Omental fat pad (tissue), 4 donors: ENCODE measurements around the gene NAAA. TPM values are rescaled to one million over a fixed set of nuclear protein-coding genes. Genes with fewer than 3 reads are reported as not detected.
"Not testable (repeated sequence)": the region's sequence is repeated elsewhere in the genome, so short reads cannot be mapped to it uniquely, and the experiment has no call there.

Source experiments
- ATAC-seq: fragments of 150-250 bp; one replicate; pipeline ENCODE4 v1.9.1; 2016; ENCODE audit warnings: mild to moderate bottlenecking, moderate library complexity; ENCODE audit not compliant: low FRiP score
- DNase-seq: peaks from one replicate; pipeline ENCODE4 v3.0.0-alpha.2; 2019; ENCODE audit warnings: low spot score
- CTCF ChIP-seq, 3 donors: fragments of 450-650 bp; IDR thresholded peaks; one replicate each; pipeline ENCODE4 v1.5.1; 2016 to 2017; ENCODE audit warnings: antibody characterized with exemption in 3 of 3, mild to moderate bottlenecking in 3 of 3, moderate library complexity in 2 of 3
- total RNA-seq, 4 donors: library from RNA; depleted of rRNA; stranded (reverse); fragments of >200 nt; gene quantifications; one replicate each; pipeline ENCODE4 v1.1.0, GENCODE V29; 2016

NAAA gene
- total RNA-seq, 4 donors from 2014 or later: 42.7 to 135 (median 61.2) TPM

DNA sequence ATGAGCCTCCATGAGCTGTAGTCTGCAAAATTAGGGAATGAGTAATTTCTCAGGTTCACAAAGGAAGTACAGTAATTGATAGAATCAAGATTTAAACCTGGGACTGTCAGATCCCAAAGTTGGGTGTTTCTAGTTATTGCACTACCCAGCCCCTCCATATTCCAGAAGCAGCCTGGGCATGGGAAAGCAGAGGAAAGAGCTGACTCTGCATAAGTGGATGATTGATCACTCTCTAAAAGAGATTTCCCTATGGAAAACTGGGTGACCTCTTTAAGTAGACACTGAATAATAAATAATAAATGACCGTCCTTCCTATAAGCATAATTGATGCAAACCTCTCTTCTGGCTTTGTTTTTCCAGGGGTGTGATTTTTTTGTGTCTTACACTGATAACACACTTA, 5.2 kb downstream of the NAAA start:
- DNase-seq: no peak
- no peak for ATAC-seq
- no peak for TF ChIP-seq CTCF (IDR thresholded peaks at IDR 0.05)

- ATAC-seq (no peak), DNase-seq (no peak)
- TF ChIP-seq CTCF (IDR thresholded peaks at IDR 0.05): no peak
Measured at GRCh38 chr4:75930152-75930551, 10.7 kb downstream of the NAAA start.

GRCh38 chr4:75924916-75925315, 15.9 kb downstream of the NAAA start:
- DNase-seq, ATAC-seq: not testable (repeated sequence)

- no peak for TF ChIP-seq CTCF (IDR thresholded peaks at IDR 0.05)
- no peak for DNase-seq
- ATAC-seq: no peak
Measured at GRCh38 chr4:75924309-75924827, 16.4 kb downstream of the NAAA start.

GRCh38 chr4:75922588-75922987, 18.2 kb downstream of the NAAA start:
- TF ChIP-seq CTCF (IDR thresholded peaks at IDR 0.05): no peak
- ATAC-seq (no peak), DNase-seq (no peak)

- DNase-seq (no peak), ATAC-seq (no peak)
- TF ChIP-seq CTCF (IDR thresholded peaks at IDR 0.05): no peak
Measured at GRCh38 chr4:75921910-75922309, 18.9 kb downstream of the NAAA start.

- no peak for ATAC-seq
- DNase-seq: no peak
- no peak for TF ChIP-seq CTCF (IDR thresholded peaks at IDR 0.05)
Measured at GRCh38 chr4:75920327-75920726, 20.5 kb downstream of the NAAA start.

- ATAC-seq (no peak), DNase-seq (no peak)
Measured at GRCh38 chr4:75919920-75920319, 20.9 kb downstream of the NAAA start.

More at GRCh38 chr4:75919920-75920319, 20.9 kb downstream of the NAAA start:
- no peak for TF ChIP-seq CTCF (IDR thresholded peaks at IDR 0.05)
